ENCODE data around the gene CNTNAP2. TPM values are rescaled to one million over a fixed set of nuclear protein-coding genes. Genes with fewer than 3 reads are reported as not detected.

Gene CNTNAP2
- polyA plus RNA-seq, 4 donors, result 0.54 to 10.1 (median 2.6) TPM

GRCh38 chr7:147803151-147803550 lies 1686.5 kb downstream of the CNTNAP2 start:
- no peak overlapping the region for H3K27ac ChIP-seq (ENCODE audit: low read depth in 1 of 3, low read length in 2 of 3)
- FAIRE-seq, result no peak
- H3K4me3 ChIP-seq (ENCODE audit: low read depth in 1 of 3, low read length in 3 of 3), result no peak overlapping the region
- DNase-seq, result no peak
- WGBS, 3 donors, result 81 to 90% (median 89%) methylated on average over 3 of the region's 3 CpGs
- H3K27me3 ChIP-seq (ENCODE audit: control insufficient read depth in 3 of 3, insufficient read depth in 3 of 3, low read length in 3 of 3), result no peaks in the 10 kb centered on the region
- peaks cover 0 to 1% of the 10 kb centered on the region in 2 donors for H3K9me3 ChIP-seq (ENCODE audit: control insufficient read depth in 2 of 2, insufficient read depth in 1 of 2, low read depth in 1 of 2, low read length in 1 of 2)
- no peaks in the 10 kb centered on the region for H3K36me3 ChIP-seq (ENCODE audit: control insufficient read depth in 3 of 3, insufficient read depth in 2 of 3, low read depth in 1 of 3, low read length in 3 of 3)
- H3K4me1 ChIP-seq (ENCODE audit: control insufficient read depth in 3 of 3, insufficient read depth in 2 of 3, low read depth in 1 of 3, low read length in 2 of 3), result no peaks in the 10 kb centered on the region

GRCh38 chr7:147803606-147804005 lies 1687.0 kb downstream of the CNTNAP2 start:
- H3K27ac ChIP-seq (ENCODE audit: low read depth in 1 of 3, low read length in 2 of 3), result no peak overlapping the region
- H3K4me3 ChIP-seq (ENCODE audit: low read depth in 1 of 3, low read length in 3 of 3), result no peak overlapping the region
- H3K27me3 ChIP-seq (ENCODE audit: control insufficient read depth in 3 of 3, insufficient read depth in 3 of 3, low read length in 3 of 3), result no peaks in the 10 kb centered on the region
- no peaks in the 10 kb centered on the region for H3K4me1 ChIP-seq (ENCODE audit: control insufficient read depth in 3 of 3, insufficient read depth in 2 of 3, low read depth in 1 of 3, low read length in 2 of 3)
- H3K36me3 ChIP-seq (ENCODE audit: control insufficient read depth in 3 of 3, insufficient read depth in 2 of 3, low read depth in 1 of 3, low read length in 3 of 3), result no peaks in the 10 kb centered on the region
- FAIRE-seq (no peak), DNase-seq (peak in 1 of 2 donors; percentile 2)
- peaks cover 0 to 1% of the 10 kb centered on the region in 2 donors for H3K9me3 ChIP-seq (ENCODE audit: control insufficient read depth in 2 of 2, insufficient read depth in 1 of 2, low read depth in 1 of 2, low read length in 1 of 2)
- 22 to 35% (median 34%) methylated on average over 4 of the region's 4 CpGs for WGBS, 3 donors

- DNase-seq (no peak), FAIRE-seq (no peak)
- Histone ChIP-seq H3K4me3 (ENCODE audit: low read depth in 1 of 3, low read length in 3 of 3) (no peak overlapping the region), H3K27me3 (ENCODE audit: control insufficient read depth in 3 of 3, insufficient read depth in 3 of 3, low read length in 3 of 3) (no peaks in the 10 kb centered on the region), H3K9me3 (ENCODE audit: control insufficient read depth in 2 of 2, insufficient read depth in 1 of 2, low read depth in 1 of 2, low read length in 1 of 2) (peaks cover 0 to 1% of the 10 kb centered on the region in 2 donors), H3K27ac (ENCODE audit: low read depth in 1 of 3, low read length in 2 of 3) (no peak overlapping the region), H3K4me1 (ENCODE audit: control insufficient read depth in 3 of 3, insufficient read depth in 2 of 3, low read depth in 1 of 3, low read length in 2 of 3) (no peaks in the 10 kb centered on the region), H3K36me3 (ENCODE audit: control insufficient read depth in 3 of 3, insufficient read depth in 2 of 3, low read depth in 1 of 3, low read length in 3 of 3) (no peaks in the 10 kb centered on the region)
Observed at GRCh38 chr7:147804032-147804431, 1687.4 kb downstream of the CNTNAP2 start.

- Histone ChIP-seq H3K27me3 (ENCODE audit: control insufficient read depth in 3 of 3, insufficient read depth in 3 of 3, low read length in 3 of 3) (no peaks in the 10 kb centered on the region), H3K4me3 (ENCODE audit: low read depth in 1 of 3, low read length in 3 of 3) (no peak overlapping the region), H3K36me3 (ENCODE audit: control insufficient read depth in 3 of 3, insufficient read depth in 2 of 3, low read depth in 1 of 3, low read length in 3 of 3) (no peaks in the 10 kb centered on the region), H3K27ac (ENCODE audit: low read depth in 1 of 3, low read length in 2 of 3) (no peak overlapping the region), H3K9me3 (ENCODE audit: control insufficient read depth in 2 of 2, insufficient read depth in 1 of 2, low read depth in 1 of 2, low read length in 1 of 2) (peaks cover 0 to 1% of the 10 kb centered on the region in 2 donors), H3K4me1 (ENCODE audit: control insufficient read depth in 3 of 3, insufficient read depth in 2 of 3, low read depth in 1 of 3, low read length in 2 of 3) (no peaks in the 10 kb centered on the region)
- no peak for FAIRE-seq
- DNase-seq, result no peak
Observed at GRCh38 chr7:147805996-147806576, 1689.5 kb downstream of the CNTNAP2 start.

GRCh38 chr7:147809786-147810185 lies 1693.2 kb downstream of the CNTNAP2 start:
- 49 to 51% (median 50%) methylated on average over 3 of the region's 3 CpGs for WGBS, 3 donors
- Histone ChIP-seq H3K36me3 (ENCODE audit: control insufficient read depth in 3 of 3, insufficient read depth in 2 of 3, low read depth in 1 of 3, low read length in 3 of 3) (no peaks in the 10 kb centered on the region), H3K4me1 (ENCODE audit: control insufficient read depth in 3 of 3, insufficient read depth in 2 of 3, low read depth in 1 of 3, low read length in 2 of 3) (no peaks in the 10 kb centered on the region), H3K27ac (ENCODE audit: low read depth in 1 of 3, low read length in 2 of 3) (no peak overlapping the region), H3K27me3 (ENCODE audit: control insufficient read depth in 3 of 3, insufficient read depth in 3 of 3, low read length in 3 of 3) (no peaks in the 10 kb centered on the region), H3K4me3 (ENCODE audit: low read depth in 1 of 3, low read length in 3 of 3) (no peak overlapping the region), H3K9me3 (ENCODE audit: control insufficient read depth in 2 of 2, insufficient read depth in 1 of 2, low read depth in 1 of 2, low read length in 1 of 2) (no peaks in the 10 kb centered on the region)
- no peak for FAIRE-seq
- no peak for DNase-seq

- Histone ChIP-seq H3K27me3 (ENCODE audit: control insufficient read depth in 3 of 3, insufficient read depth in 3 of 3, low read length in 3 of 3) (no peaks in the 10 kb centered on the region), H3K27ac (ENCODE audit: low read depth in 1 of 3, low read length in 2 of 3) (no peak overlapping the region), H3K36me3 (ENCODE audit: control insufficient read depth in 3 of 3, insufficient read depth in 2 of 3, low read depth in 1 of 3, low read length in 3 of 3) (no peaks in the 10 kb centered on the region), H3K4me3 (ENCODE audit: low read depth in 1 of 3, low read length in 3 of 3) (no peak overlapping the region), H3K4me1 (ENCODE audit: control insufficient read depth in 3 of 3, insufficient read depth in 2 of 3, low read depth in 1 of 3, low read length in 2 of 3) (no peaks in the 10 kb centered on the region), H3K9me3 (ENCODE audit: control insufficient read depth in 2 of 2, insufficient read depth in 1 of 2, low read depth in 1 of 2, low read length in 1 of 2) (no peaks in the 10 kb centered on the region)
- FAIRE-seq, result no peak
- DNase-seq, result no peak
Observed at GRCh38 chr7:147810269-147810668, 1693.7 kb downstream of the CNTNAP2 start.

- Histone ChIP-seq H3K4me1 (ENCODE audit: control insufficient read depth in 3 of 3, insufficient read depth in 2 of 3, low read depth in 1 of 3, low read length in 2 of 3) (no peaks in the 10 kb centered on the region), H3K36me3 (ENCODE audit: control insufficient read depth in 3 of 3, insufficient read depth in 2 of 3, low read depth in 1 of 3, low read length in 3 of 3) (no peaks in the 10 kb centered on the region), H3K4me3 (ENCODE audit: low read depth in 1 of 3, low read length in 3 of 3) (no peak overlapping the region), H3K9me3 (ENCODE audit: control insufficient read depth in 2 of 2, insufficient read depth in 1 of 2, low read depth in 1 of 2, low read length in 1 of 2) (no peaks in the 10 kb centered on the region), H3K27me3 (ENCODE audit: control insufficient read depth in 3 of 3, insufficient read depth in 3 of 3, low read length in 3 of 3) (no peaks in the 10 kb centered on the region), H3K27ac (ENCODE audit: low read depth in 1 of 3, low read length in 2 of 3) (no peak overlapping the region)
- FAIRE-seq (no peak), DNase-seq (no peak)
- 74 to 82% (median 76%) methylated on average over 5 of the region's 5 CpGs for WGBS, 3 donors
Observed at GRCh38 chr7:147811923-147812322, 1695.3 kb downstream of the CNTNAP2 start.

- no peak overlapping the region for H3K4me3 ChIP-seq (ENCODE audit: low read depth in 1 of 3, low read length in 3 of 3)
- DNase-seq (no peak), FAIRE-seq (no peak)
- H3K4me1 ChIP-seq (ENCODE audit: control insufficient read depth in 3 of 3, insufficient read depth in 2 of 3, low read depth in 1 of 3, low read length in 2 of 3), result no peaks in the 10 kb centered on the region
- H3K27me3 ChIP-seq (ENCODE audit: control insufficient read depth in 3 of 3, insufficient read depth in 3 of 3, low read length in 3 of 3), result no peaks in the 10 kb centered on the region
- H3K9me3 ChIP-seq (ENCODE audit: control insufficient read depth in 2 of 2, insufficient read depth in 1 of 2, low read depth in 1 of 2, low read length in 1 of 2), result no peaks in the 10 kb centered on the region
- no peaks in the 10 kb centered on the region for H3K36me3 ChIP-seq (ENCODE audit: control insufficient read depth in 3 of 3, insufficient read depth in 2 of 3, low read depth in 1 of 3, low read length in 3 of 3)
- H3K27ac ChIP-seq (ENCODE audit: low read depth in 1 of 3, low read length in 2 of 3), result no peak overlapping the region
Observed at GRCh38 chr7:147813316-147813715, 1696.7 kb downstream of the CNTNAP2 start.

GRCh38 chr7:147818317-147818716 lies 1701.7 kb downstream of the CNTNAP2 start:
- H3K4me1 ChIP-seq (ENCODE audit: control insufficient read depth in 3 of 3, insufficient read depth in 2 of 3, low read depth in 1 of 3, low read length in 2 of 3), result no peaks in the 10 kb centered on the region
- no peak overlapping the region for H3K4me3 ChIP-seq (ENCODE audit: low read depth in 1 of 3, low read length in 3 of 3)
- H3K36me3 ChIP-seq (ENCODE audit: control insufficient read depth in 3 of 3, insufficient read depth in 2 of 3, low read depth in 1 of 3, low read length in 3 of 3), result no peaks in the 10 kb centered on the region
- H3K27me3 ChIP-seq (ENCODE audit: control insufficient read depth in 3 of 3, insufficient read depth in 3 of 3, low read length in 3 of 3), result no peaks in the 10 kb centered on the region
- DNase-seq (no peak), FAIRE-seq (no peak)
- H3K27ac ChIP-seq (ENCODE audit: low read depth in 1 of 3, low read length in 2 of 3), result no peak overlapping the region
- H3K9me3 ChIP-seq (ENCODE audit: control insufficient read depth in 2 of 2, insufficient read depth in 1 of 2, low read depth in 1 of 2, low read length in 1 of 2), result no peaks in the 10 kb centered on the region
- WGBS, 3 donors, result 62 to 69% (median 69%) methylated on average over 4 of the region's 4 CpGs

Data from small intestine (tissue), 7 donors.